GM19099 (cell line): Measurements from ENCODE around the gene MAML3.

Experiments used
- POLR2A ChIP-seq: IDR thresholded peaks from 3 replicates; pipeline ENCODE4 v1.6.1; 2011; ENCODE audit warnings: low read depth; ENCODE audit not compliant: insufficient read length; ENCODE audit errors: extremely low read depth

The MAML3 gene

DNA sequence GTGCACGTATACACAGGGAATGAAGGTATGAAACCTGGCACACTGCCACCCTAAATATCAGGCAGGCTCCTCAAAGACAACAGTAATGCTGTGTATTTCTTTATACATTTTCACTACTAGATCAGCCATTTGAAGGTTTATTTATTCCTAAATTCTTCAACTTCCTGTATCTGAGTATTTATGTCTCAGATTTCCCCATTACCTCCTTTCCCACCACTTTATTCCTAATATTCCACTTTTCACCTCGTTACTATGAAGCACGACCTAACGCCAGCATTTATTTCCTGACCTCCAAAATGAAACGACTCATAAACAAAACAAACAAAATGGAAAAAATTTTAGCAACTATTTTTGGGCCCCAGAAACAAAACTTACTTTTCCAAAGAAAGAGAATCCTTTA lies 69.6 kb downstream of the MAML3 start:
- TF ChIP-seq POLR2A = no peak

DNA sequence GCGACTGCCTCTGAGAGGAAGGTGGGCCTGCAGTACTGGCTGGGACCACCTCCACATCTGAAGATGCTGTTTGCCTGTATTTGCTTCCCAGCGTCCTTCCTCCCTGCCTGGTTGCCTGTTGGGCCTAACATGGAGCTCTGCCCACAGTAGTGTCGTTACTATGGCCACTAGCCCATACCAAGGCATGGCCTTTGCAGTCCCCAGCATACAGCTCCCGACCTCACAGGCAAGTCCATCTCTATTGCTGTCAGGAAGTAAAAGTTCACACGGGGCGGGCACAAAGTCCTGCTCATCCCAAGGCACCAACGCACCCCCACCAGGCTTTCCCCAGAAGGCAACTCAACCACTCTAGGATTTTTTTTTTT lies 71.6 kb downstream of the MAML3 start:
- TF ChIP-seq POLR2A = no peak

DNA sequence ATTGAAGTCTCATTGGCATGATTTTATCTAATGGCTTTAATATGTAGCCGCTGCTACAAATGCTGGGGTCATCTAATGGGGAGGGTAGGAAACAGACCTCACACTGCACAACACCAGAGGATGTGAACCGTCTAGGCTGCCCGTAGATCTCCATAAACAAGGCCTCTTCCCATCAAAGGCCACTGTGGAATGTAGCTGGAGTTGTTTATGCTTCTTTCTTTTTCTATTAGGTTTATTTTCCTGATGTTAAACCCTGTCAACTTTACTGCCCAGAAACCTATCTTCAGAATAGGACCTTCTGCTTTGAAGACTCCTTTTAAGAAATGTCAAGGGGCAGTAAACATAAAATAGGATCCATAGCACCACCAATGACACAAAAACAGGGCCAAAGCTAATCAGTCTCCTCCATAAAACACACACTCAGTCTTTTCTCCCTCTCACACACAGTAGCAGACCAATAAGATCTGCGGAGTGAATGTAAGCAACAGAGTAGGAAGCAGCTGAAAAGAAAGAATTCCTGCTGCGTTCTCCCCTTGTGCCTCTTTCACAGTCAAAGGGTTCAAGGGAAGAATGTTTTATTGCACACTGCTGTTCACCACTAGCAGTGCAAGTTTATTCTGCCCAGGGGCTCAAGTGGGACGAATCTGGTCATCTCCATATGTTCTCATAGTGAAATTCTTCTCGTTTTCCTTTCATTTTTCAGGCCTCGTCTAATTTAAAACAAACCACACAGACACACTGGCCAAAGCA lies 72.2 kb downstream of the MAML3 start:
- no peak for TF ChIP-seq POLR2A

DNA sequence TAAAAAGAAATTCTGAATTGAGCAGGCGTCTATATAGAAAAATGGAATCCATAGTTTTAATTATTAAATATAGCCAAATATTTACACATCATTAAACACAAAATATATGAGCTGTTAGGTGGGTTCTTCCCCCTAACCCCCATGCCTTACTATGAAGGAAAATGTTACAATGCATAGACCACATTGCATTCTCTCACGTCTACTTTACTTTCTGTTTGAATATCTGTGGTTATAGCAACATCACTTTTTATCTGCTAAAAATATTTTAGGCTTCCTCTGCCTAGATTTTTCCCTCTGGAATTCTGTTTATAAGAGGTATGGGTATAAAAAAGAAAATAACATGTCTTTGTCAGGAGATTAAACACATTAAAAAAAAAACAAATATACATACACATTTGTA lies 73.1 kb downstream of the MAML3 start:
- TF ChIP-seq POLR2A = no peak

DNA sequence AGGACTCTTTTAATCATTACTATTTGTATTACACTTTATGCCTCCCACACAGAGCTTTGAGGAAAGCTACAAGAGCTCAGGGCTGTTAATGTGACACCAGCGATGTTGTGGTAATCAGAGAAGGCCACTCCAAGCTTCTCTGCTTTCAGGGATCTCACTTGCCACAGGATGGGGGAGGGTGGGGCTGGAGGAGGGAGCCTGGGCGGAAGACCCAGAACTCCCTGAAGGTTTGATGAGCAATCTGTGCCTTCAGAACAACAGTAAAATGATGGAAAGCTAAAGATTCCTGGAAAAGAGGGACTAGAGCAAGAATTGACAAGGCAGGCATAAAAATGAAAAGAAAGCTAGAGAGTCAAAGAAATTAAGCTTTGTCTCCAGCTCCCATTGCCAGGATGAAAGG lies 75.6 kb downstream of the MAML3 start:
- TF ChIP-seq POLR2A = no peak

DNA sequence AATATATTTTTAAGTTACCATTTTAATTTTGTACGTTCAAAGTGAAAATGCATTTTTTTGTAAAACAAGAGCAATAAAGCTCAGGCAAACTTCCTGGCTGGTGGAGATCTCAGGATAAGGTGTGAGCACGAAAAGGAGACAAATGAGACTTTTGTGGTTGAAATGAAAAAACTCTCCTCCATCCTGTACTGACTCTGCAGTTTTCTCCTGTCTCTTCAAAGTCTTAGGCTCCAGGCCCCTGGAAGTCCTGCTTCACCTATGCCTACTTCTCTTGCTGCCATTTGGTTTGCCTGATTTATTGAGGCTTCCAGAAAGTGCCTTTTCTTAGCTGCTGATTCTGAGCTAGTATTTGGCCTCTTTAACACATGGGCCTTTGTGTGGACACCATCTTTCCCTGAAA lies 77.7 kb downstream of the MAML3 start:
- no peak for TF ChIP-seq POLR2A

DNA sequence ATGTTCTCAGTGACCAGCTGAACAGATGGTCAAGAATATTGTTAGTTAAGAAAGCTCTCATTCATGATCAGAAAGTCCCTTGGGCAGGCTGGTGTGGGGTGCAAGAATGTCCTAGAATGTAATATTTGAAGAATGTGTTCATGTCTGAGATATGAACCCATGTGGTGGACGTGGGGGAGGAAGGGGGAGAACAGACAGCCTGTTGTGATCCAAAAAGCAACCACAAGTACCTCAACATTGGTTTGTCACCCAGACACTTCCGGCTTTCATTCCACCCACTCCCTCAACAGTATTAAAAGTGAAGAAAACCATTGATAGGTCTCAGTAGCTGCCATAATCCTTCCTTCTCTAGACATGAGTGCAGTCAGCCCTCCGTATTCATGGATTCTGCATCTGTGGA lies 82.2 kb downstream of the MAML3 start:
- TF ChIP-seq POLR2A = no peak

DNA sequence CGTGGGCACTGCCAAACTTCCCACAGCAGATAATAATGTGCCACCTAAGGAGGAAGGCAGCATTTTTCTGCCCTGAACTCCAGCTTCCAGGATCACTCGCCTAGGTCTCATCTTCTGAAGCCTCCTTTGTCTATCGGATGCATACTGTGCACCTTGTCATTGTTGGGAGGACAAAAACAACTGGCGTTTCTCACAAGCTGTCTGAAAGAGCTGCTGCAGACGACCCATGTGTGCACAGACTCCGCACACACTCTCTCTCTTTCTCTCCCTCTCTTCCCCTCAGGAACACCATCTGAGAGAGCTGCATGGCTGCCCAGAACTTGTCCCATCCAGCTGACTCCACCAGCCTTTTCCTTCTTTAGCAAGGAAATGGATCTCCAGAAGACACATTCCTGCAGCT lies 83.0 kb downstream of the MAML3 start:
- no peak for TF ChIP-seq POLR2A

DNA sequence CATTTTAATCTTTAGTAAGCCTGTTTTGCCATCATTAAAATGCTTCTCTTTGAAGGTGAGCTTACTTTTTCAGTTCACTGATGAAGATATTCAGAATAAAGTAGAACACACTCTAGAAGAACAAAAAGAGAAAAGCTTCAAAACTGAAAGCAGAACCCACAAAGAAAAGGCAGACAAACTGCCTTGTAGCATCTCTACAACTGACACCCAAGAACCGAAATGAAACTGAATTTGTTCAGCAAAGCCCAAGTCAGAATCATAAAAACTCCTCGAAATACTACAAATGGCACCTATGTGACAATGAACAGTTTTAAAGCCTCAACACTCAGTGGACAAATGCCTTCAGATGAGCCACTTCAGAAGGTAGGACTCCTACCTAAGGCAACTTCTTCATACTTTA lies 83.6 kb downstream of the MAML3 start:
- no peak for TF ChIP-seq POLR2A

DNA sequence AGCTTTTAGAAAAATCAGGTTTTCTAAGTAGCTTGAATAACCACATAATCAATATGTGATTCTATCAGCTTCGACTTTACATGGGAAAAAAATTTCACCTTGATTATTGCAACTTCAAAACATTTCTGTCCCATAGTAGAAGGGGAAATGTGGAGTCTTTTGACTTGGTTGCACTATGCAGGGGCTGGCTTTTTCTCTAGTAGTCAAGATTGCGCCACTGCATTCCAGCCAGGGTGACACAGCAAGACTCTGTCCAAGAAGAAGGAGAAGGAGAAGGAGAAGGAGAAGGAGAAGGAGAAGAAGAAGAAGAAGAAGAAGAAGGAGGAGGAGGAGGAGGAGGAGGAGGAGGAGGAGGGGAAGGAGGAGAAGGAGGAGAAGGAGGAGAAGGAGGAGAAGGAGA lies 84.9 kb downstream of the MAML3 start:
- TF ChIP-seq POLR2A = no peak

DNA sequence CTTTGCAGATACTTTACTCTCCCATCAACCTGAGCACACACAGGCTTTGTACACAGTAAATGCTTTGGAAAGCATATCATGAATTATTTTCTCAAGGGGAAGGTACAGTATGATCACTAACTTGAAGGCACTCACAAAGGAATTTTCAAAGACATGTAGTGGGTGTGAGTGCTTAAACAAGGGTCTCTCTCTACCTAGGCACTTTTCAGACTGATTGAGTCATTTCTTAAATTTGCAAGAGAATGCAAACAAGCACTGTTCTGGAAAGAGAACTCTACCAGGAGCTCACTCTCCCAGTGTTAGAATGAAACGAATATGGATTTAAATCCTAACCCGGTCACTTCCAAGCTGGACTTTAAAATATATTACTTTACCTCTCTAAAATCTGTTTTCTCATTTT lies 85.7 kb downstream of the MAML3 start:
- TF ChIP-seq POLR2A = no peak

DNA sequence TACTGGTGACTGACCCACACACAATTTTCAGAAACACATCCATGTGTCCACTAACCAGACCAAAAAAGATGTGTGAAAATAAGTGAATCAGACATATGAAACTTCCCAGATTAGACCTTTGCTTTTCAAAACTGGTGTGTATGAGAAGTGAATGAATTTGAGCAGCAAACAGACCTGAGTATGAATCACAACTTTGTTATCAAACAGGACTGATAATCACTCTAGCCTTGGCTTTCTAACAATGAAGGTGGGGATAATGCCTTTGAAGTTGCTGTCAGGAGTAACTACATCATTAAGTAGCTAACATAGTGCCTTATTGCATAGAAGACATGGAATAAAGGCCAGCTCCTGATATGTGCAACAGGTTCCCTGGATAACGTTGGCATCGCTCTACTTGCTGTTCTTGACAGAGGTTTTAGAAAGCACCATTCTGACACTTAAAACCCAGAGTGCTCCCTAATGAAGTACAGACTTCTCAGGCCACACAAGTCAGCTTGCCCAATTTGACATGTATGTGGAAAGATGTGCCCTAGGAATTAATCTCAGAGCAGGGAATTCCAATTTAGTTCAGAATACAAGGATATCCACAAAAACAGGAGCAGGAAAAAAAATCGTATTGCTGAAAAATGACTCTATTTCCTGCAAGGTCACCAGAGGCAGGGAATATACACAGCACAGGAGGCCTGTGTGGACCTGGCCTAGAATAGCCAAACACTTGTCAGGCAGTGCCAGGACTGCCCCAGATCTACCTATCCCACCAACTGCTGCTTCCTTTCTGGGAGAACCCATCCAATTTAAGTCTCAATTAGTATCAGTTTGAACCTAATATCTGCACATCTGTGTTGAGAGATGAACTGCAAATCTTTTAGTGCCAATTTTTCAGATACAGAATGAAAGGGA lies 87.7 kb downstream of the MAML3 start:
- no peak for TF ChIP-seq POLR2A

DNA sequence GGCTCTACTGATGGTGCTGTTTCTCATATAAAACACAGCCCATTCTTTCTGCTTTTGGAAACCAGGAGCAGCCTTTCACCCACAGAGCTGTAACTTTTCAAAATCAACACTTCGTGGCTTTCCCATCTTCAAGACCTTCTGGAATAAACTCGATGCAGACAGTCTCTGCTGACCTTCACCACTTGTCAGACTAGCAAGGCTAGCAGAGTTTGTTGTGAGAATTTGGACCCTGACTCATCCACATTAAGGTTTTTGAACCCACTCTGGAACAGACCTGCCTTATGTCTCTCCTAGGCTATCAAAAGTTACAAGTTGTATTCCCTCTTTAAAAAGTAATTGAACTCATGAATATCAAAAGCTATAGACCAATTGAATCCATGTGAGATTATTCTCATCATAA lies 88.6 kb downstream of the MAML3 start:
- TF ChIP-seq POLR2A = no peak

DNA sequence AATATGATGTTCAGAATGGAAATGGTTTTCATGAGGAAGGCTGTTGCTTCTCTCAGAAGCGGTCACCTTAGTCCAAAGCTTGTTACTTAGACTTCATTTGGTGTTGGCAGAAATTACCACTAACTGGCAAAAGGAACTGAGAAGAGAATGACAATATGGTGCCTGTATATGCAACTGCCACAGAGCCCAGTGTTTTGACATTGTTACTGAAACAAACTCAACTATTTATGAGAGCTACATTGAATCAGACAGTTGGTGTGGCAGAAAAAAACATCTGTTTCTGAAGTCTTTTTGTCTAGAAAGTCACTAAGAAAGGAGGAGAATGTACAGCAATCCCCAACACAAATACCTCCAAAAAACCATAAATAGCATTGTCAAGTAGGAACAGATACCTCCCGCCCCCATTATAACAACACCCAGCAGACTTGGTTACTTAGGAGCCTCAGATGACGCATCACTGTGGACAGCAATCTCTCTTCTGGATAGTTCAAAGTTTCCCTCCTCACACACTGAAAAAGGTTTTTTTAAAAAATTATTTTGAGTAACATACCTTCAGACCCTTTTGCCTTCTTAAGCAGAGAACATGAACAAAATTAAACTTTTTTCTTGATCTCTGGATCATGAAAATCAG lies 92.2 kb downstream of the MAML3 start:
- TF ChIP-seq POLR2A = no peak

DNA sequence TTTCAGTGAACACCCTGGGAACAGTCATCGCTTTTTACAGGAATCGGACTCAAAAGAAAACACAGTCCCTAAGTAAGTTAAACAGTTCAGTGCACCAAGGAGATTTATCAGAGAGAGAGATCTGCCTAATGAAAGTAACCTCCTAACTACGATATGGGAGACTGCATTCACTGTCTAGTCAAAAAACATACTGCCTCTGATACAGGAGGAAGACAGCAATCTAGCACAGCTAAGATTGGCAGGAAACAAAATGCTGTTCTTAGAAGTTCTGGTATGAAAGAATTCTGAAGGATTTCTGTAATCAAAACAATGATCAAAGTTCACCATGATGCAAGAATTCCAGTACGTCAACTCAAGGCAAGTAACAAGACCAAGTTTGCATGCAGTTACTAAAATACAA lies 92.8 kb downstream of the MAML3 start:
- TF ChIP-seq POLR2A = no peak

DNA sequence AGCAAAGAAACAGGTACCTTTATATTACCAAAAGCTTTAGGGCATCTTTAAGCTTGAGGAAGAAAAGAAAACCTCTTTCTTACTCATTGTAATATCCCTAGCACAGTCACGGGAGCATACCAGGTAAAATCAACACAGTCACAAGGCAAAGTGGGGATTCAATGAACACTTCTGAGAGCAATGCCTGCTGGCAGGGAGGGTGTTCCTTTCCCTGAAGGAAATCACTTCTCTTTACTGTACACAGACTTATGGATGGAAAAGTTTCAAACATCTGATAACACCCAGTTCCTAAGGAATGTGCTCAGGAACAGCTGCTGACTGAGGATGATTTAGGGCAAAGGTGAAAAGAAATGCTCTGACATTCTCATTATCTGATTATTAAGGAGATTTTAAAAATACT lies 94.8 kb downstream of the MAML3 start:
- TF ChIP-seq POLR2A = no peak
